HS-5 (cell line): ENCODE data around the gene PCSK9.
"Not testable (repeated sequence)": the region's sequence is repeated elsewhere in the genome, so short reads cannot be mapped to it uniquely, and the experiment has no call there.

Source experiments
- DNase-seq: peaks from one replicate; pipeline ENCODE4 v3.0.0-alpha.2; 2012; ENCODE audit warnings: low read depth

PCSK9 gene

GRCh38 chr1:55081188-55081904, 42.0 kb downstream of the PCSK9 start:
- DNase-seq, result peak; percentile 38

- DNase-seq, result no peak
Observed at GRCh38 chr1:55081905-55082296, 42.6 kb downstream of the PCSK9 start.

- DNase-seq, result no peak
Observed at GRCh38 chr1:55084257-55084656, 44.9 kb downstream of the PCSK9 start.

GRCh38 chr1:55087439-55087838, 48.1 kb downstream of the PCSK9 start:
- no peak for DNase-seq

- no peak for DNase-seq
Observed at GRCh38 chr1:55088413-55088812, 49.1 kb downstream of the PCSK9 start.

- DNase-seq, result no peak
Observed at GRCh38 chr1:55089683-55090082, 50.3 kb downstream of the PCSK9 start.

GRCh38 chr1:55092475-55092874, 53.1 kb downstream of the PCSK9 start:
- DNase-seq, result no peak

GRCh38 chr1:55095095-55095494, 55.7 kb downstream of the PCSK9 start:
- DNase-seq, result no peak

- DNase-seq, result no peak
Observed at GRCh38 chr1:55103891-55104290, 64.5 kb downstream of the PCSK9 start.

GRCh38 chr1:55107101-55107500, 67.8 kb downstream of the PCSK9 start:
- DNase-seq, result no peak

GRCh38 chr1:55109005-55109404, 69.7 kb downstream of the PCSK9 start:
- not testable (repeated sequence) for DNase-seq
